B cell (primary cell): ENCODE measurements around the gene WDR5. TPM values are rescaled to one million over a fixed set of nuclear protein-coding genes. Genes with fewer than 3 reads are reported as not detected.

Experiments
- ATAC-seq: fragments of 200-7000 bp; cut with Tn5 transposase; one replicate; pipeline ENCODE4 v1.10.0; 2021; ENCODE audit warnings: low read depth, mild to moderate bottlenecking, moderate number of reproducible peaks, moderate library complexity
- CTCF ChIA-PET: fragments of 350-600 bp; sonication (Branson Sonifier 250); formaldehyde crosslinking; loops from one replicate; lab custom pipeline; 2021; ENCODE audit warnings: antibody characterized with exemption, inconsistent platforms; lab: Charles Lee
- POLR2A ChIA-PET: fragments of 350-600 bp; sonication (Branson Sonifier 250); formaldehyde crosslinking; loops from one replicate; lab custom pipeline; 2021; ENCODE audit warnings: antibody characterized with exemption; lab: Charles Lee
- DNase-seq: peaks from one replicate; pipeline ENCODE4 v3.0.0; 2013
- H2AFZ ChIP-seq: 2 replicates; pipeline ENCODE4 v1.6.1; 2012; ENCODE audit warnings: mild to moderate bottlenecking, low read depth, low read length; ENCODE audit not compliant: insufficient read depth, poor library complexity, severe bottlenecking
- H3K27ac ChIP-seq, 2 donors: 1 replicate in 1 of 2; 2 replicates in 1 of 2; pipeline ENCODE4 v1.5.1; 2012 to 2013; ENCODE audit warnings: low read length in 2 of 2, mild to moderate bottlenecking in 2 of 2, moderate library complexity in 1 of 2
- H3K27me3 ChIP-seq, 4 experiments: fragments of 200-600 bp in 1 of 4; sonication (generic) in 1 of 4; replicated peaks in 1 of 4; 1 replicate in 2 of 4; 2 replicates in 2 of 4; pipeline versions ENCODE4 v1.6.1 to v1.7.0; 2013 to 2016; ENCODE audit warnings: low read length in 3 of 4, mild to moderate bottlenecking in 2 of 4, mixed read lengths in 1 of 4, moderate library complexity in 1 of 4; ENCODE audit not compliant: insufficient read depth in 4 of 4, control insufficient read depth in 3 of 4; ENCODE audit errors: control extremely low read depth in 1 of 4
- H3K36me3 ChIP-seq, 2 experiments: replicated peaks in 1 of 2; 1 replicate in 1 of 2; 2 replicates in 1 of 2; pipeline versions ENCODE4 v1.6.1 to v1.7.1; 2013; ENCODE audit warnings: low read length in 1 of 2; ENCODE audit not compliant: insufficient read depth in 2 of 2, control insufficient read depth in 1 of 2; ENCODE audit errors: control extremely low read depth in 1 of 2, extremely low read depth in 1 of 2
- H3K4me1 ChIP-seq, 2 donors: fragments of 200-600 bp in 1 of 2; sonication (generic) in 1 of 2; 1 replicate in 1 of 2; 2 replicates in 1 of 2; pipeline versions ENCODE4 v1.5.1 to v1.6.1; 2013 to 2017; ENCODE audit warnings: low read length in 2 of 2; ENCODE audit not compliant: control insufficient read depth in 2 of 2, insufficient read depth in 2 of 2
- H3K4me2 ChIP-seq: replicated peaks from 2 replicates; pipeline ENCODE3; 2012; ENCODE audit warnings: mild to moderate bottlenecking, low read depth, low read length; ENCODE audit not compliant: poor library complexity, severe bottlenecking
- H3K4me3 ChIP-seq, 5 experiments: fragments of 200-600 bp in 1 of 5; sonication (generic) in 1 of 5; 1 replicate in 3 of 5; 2 replicates in 2 of 5; pipeline versions ENCODE4 v1.5.1 to v1.7.0; 2011 to 2016; ENCODE audit warnings: low read length in 4 of 5, mild to moderate bottlenecking in 4 of 5, low read depth in 2 of 5, control low read depth in 1 of 5, moderate library complexity in 1 of 5; ENCODE audit not compliant: insufficient read depth in 1 of 5; ENCODE audit errors: control extremely low read depth in 1 of 5, extremely low read depth in 1 of 5
- H3K79me2 ChIP-seq: fragments of 200-600 bp; sonication (generic); one replicate; pipeline ENCODE4 v1.6.0; 2016; ENCODE audit warnings: low read length; ENCODE audit not compliant: control insufficient read depth, insufficient read depth
- H3K9ac ChIP-seq: fragments of 200-600 bp; sonication (generic); 2 replicates; pipeline ENCODE4 v1.6.1; 2017; ENCODE audit warnings: mild to moderate bottlenecking, low read length, moderate library complexity
- H3K9me3 ChIP-seq, 3 donors: one replicate each; pipeline versions ENCODE4 v1.6.1 to v1.7.1; 2013; ENCODE audit warnings: low read length in 2 of 3; ENCODE audit not compliant: control insufficient read depth in 2 of 3, insufficient read depth in 1 of 3; ENCODE audit errors: control extremely low read depth in 1 of 3
- H4K20me1 ChIP-seq: 2 replicates; pipeline ENCODE4 v1.6.0; 2012; ENCODE audit warnings: mild to moderate bottlenecking, low read length; ENCODE audit not compliant: insufficient read depth, control insufficient read depth, poor library complexity, severe bottlenecking
- H3K27ac Mint-ChIP-seq: one replicate; pipeline ENCODE4 v1.8.0; 2021; ENCODE audit warnings: mixed read lengths
- H3K27me3 Mint-ChIP-seq: one replicate; pipeline ENCODE4 v1.8.0; 2021; ENCODE audit warnings: mixed read lengths
- H3K4me1 Mint-ChIP-seq: one replicate; pipeline ENCODE4 v1.8.0; 2021; ENCODE audit warnings: mixed read lengths
- H3K4me3 Mint-ChIP-seq: one replicate; pipeline ENCODE4 v1.8.0; 2021; ENCODE audit warnings: mixed read lengths
- H3K9me3 Mint-ChIP-seq: one replicate; pipeline ENCODE4 v1.8.0; 2022; ENCODE audit warnings: mixed read lengths; ENCODE audit not compliant: insufficient read depth
- CTCF ChIP-seq: fragments of 200-600 bp; IDR thresholded peaks from one replicate; pipeline ENCODE4 v1.8.0; 2022; ENCODE audit warnings: antibody characterized with exemption, mild to moderate bottlenecking
- EZH2 ChIP-seq: IDR thresholded peaks from 2 replicates; pipeline ENCODE4 v1.6.1; 2012; ENCODE audit warnings: borderline replicate concordance, low read depth, mild to moderate bottlenecking, moderate library complexity, low read length; ENCODE audit not compliant: insufficient read depth, poor library complexity, severe bottlenecking
- whole genome bisulfite sequencing: methylation state at CpG from one replicate; pipeline ENCODE4 v1.1.5; 2013; ENCODE audit warnings: missing lambda C conversion rate; ENCODE audit not compliant: insufficient coverage; 5-methylcytosine and 5-hydroxymethylcytosine counted together
- intact Hi-C: fragments of 100-400 bp; cut with micrococcal nuclease; formaldehyde crosslinking; loops from one replicate; pipeline ENCODE4 v1.10.0; 2022
- polyA plus RNA-seq: library from polyadenylated mRNA; depleted of rRNA; stranded (reverse); fragments of >200 nt; gene quantifications from 2 replicates; pipeline ENCODE4 v1.2.3, GENCODE V29; 2012
- total RNA-seq, 2 donors: library from RNA; stranded (reverse); fragments of 120-200 nt in 1 of 2; gene quantifications; 1 replicate in 1 of 2; 2 replicates in 1 of 2; pipeline versions ENCODE4 v1.2.3 to v1.2.4, GENCODE V29; 2013 to 2022

The WDR5 gene
- total and polyA plus RNA-seq, 2 donors (not counting 1 experiment from before 2014, with no cell fraction given): 18.0 to 23.8 TPM

- Mint-ChIP-seq H3K4me3 (no peak overlapping the region), H3K9me3 (no peaks in the 10 kb centered on the region), H3K27me3 (no peaks in the 10 kb centered on the region), H3K27ac (no peak overlapping the region), H3K4me1 (peaks cover 4% of the 10 kb centered on the region)
- 93% methylated on average over 17 of the region's 17 CpGs for WGBS
- Histone ChIP-seq H3K79me2 (no peaks in the 10 kb centered on the region), H3K4me1 (peaks cover 4 to 7% of the 10 kb centered on the region in 2 donors), H3K27ac (no peak overlapping the region), H2AFZ (no peak overlapping the region), H3K4me2 (no peak overlapping the region), H3K9ac (no peak overlapping the region), H4K20me1 (no peaks in the 10 kb centered on the region), H3K4me3 (no peak overlapping the region), H3K9me3 (no peaks in the 10 kb centered on the region), H3K27me3 (no peaks in the 10 kb centered on the region), H3K36me3 (peaks cover 1 to 37% of the 10 kb centered on the region in 2 experiments)
- DNase-seq: no peak
- ChIA-PET POLR2A (no interaction called here), CTCF (no interaction called here)
- intact Hi-C loops: no loop called here
- no peak for TF ChIP-seq EZH2
- no peak for TF ChIP-seq CTCF
- ATAC-seq: no peak
Measured at GRCh38 chr9:134158242-134158641, 22.4 kb downstream of the WDR5 start.

GRCh38 chr9:134158753-134159392 is 23.0 kb downstream of the WDR5 start:
- H3K4me2 ChIP-seq: no peak overlapping the region
- TF ChIP-seq EZH2 (no peak), CTCF (no peak)
- H3K9me3 ChIP-seq: no peaks in the 10 kb centered on the region
- H3K79me2 ChIP-seq: no peaks in the 10 kb centered on the region
- ChIA-PET POLR2A (interaction anchor here (0.6 kb wide), 1 partner anchor 549 kb away, joined by 10 read pairs; no protein-coding TSS in a partner anchor), CTCF (no interaction called here)
- intact Hi-C loops: no loop called here
- no peaks in the 10 kb centered on the region for H3K27me3 Mint-ChIP-seq
- H3K4me1 ChIP-seq: peaks cover 6 to 9% of the 10 kb centered on the region in 2 donors
- peaks cover 8% of the 10 kb centered on the region for H3K4me1 Mint-ChIP-seq
- H3K4me3 Mint-ChIP-seq: no peak overlapping the region
- 68% methylated on average over 19 of the region's 20 CpGs for WGBS
- no peaks in the 10 kb centered on the region for H3K9me3 Mint-ChIP-seq
- no peak overlapping the region for H2AFZ ChIP-seq
- ATAC-seq (no peak), DNase-seq (no peak)
- no peak overlapping the region for H3K9ac ChIP-seq
- no peaks in the 10 kb centered on the region for H4K20me1 ChIP-seq
- no peaks in the 10 kb centered on the region for H3K27me3 ChIP-seq
- H3K27ac ChIP-seq: no peak overlapping the region
- H3K27ac Mint-ChIP-seq: no peak overlapping the region
- peaks cover 1 to 37% of the 10 kb centered on the region in 2 experiments for H3K36me3 ChIP-seq
- no peak overlapping the region for H3K4me3 ChIP-seq
